OCI-LY3 (cell line): ENCODE results near the gene UBE2D1.

Source experiments
- EZH2phosphoT487 ChIP-seq: fragments of 200-600 bp; shearing (Covaris generic); IDR thresholded peaks from 2 replicates; pipeline ENCODE4 v1.6.1; 2018; ENCODE audit warnings: antibody characterized with exemption, mixed run types, low read depth
- TF ChIP-seq, protein P1 (sequence below): fragments of 200-600, 300-600 bp; sonication (generic); IDR thresholded peaks from 2 replicates; pipeline ENCODE4 v1.5.1; 2014; ENCODE audit warnings: antibody characterized with exemption, low read length, low read depth

GRCh38 chr10:58307676-58308075 is 27.1 kb upstream of the UBE2D1 start:
- TF ChIP-seq, protein P1, sequence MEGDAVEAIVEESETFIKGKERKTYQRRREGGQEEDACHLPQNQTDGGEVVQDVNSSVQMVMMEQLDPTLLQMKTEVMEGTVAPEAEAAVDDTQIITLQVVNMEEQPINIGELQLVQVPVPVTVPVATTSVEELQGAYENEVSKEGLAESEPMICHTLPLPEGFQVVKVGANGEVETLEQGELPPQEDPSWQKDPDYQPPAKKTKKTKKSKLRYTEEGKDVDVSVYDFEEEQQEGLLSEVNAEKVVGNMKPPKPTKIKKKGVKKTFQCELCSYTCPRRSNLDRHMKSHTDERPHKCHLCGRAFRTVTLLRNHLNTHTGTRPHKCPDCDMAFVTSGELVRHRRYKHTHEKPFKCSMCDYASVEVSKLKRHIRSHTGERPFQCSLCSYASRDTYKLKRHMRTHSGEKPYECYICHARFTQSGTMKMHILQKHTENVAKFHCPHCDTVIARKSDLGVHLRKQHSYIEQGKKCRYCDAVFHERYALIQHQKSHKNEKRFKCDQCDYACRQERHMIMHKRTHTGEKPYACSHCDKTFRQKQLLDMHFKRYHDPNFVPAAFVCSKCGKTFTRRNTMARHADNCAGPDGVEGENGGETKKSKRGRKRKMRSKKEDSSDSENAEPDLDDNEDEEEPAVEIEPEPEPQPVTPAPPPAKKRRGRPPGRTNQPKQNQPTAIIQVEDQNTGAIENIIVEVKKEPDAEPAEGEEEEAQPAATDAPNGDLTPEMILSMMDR = no peak
- TF ChIP-seq EZH2phosphoT487 = no peak
